ENCODE measurements around the gene SYP. TPM values are rescaled to one million over a fixed set of nuclear protein-coding genes. Genes with fewer than 3 reads are reported as not detected.

Gene SYP
- total RNA-seq, 1 experiment from 2014 or later = 0.44 TPM

DNA sequence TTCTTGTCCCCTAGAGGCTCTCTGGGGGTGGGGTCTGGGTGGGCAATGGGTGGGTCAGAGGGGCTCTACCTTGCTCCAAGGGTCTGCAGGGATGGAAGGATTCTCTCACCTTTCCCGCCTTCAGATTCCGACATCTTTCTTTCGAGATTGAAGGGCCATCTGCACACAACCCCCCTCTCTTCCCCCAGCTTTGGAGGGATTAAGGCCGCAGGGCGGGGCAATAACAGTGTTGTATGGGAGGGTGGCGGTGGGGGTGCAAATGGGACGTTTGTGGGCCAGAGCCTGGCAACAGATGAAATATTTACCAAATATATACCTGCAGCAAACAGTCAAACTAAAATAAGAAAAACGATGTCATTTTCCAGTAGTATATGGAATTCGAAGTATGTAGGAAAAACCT lies 33.2 kb upstream of the SYP start, which contains the start of gene CACNA1F:
CACNA1F (minus strand) TSS at position 165 of the 400 bp plus-strand sequence; CDS start at position 134, 31 bp downstream.
- TF ChIP-seq, protein P1, sequence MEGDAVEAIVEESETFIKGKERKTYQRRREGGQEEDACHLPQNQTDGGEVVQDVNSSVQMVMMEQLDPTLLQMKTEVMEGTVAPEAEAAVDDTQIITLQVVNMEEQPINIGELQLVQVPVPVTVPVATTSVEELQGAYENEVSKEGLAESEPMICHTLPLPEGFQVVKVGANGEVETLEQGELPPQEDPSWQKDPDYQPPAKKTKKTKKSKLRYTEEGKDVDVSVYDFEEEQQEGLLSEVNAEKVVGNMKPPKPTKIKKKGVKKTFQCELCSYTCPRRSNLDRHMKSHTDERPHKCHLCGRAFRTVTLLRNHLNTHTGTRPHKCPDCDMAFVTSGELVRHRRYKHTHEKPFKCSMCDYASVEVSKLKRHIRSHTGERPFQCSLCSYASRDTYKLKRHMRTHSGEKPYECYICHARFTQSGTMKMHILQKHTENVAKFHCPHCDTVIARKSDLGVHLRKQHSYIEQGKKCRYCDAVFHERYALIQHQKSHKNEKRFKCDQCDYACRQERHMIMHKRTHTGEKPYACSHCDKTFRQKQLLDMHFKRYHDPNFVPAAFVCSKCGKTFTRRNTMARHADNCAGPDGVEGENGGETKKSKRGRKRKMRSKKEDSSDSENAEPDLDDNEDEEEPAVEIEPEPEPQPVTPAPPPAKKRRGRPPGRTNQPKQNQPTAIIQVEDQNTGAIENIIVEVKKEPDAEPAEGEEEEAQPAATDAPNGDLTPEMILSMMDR (conservative IDR thresholded peaks at IDR 0.05) = no peak
- no peak for TF ChIP-seq EZH2 (IDR thresholded peaks at IDR 0.05; ENCODE audit: low read depth)
- ChIA-PET POLR2A (ENCODE audit: unreplicated experiment) (no interaction called here), CTCF (no interaction called here)
- intact Hi-C loops (cut with micrococcal nuclease; ENCODE audit: unreplicated experiment) = no loop called here
- Histone ChIP-seq H3K4me3 (no peak within 1 kb of the TSS), H3K36me3 (ENCODE audit: low read depth) (no peaks in the 10 kb centered on the region), H4K20me1 (ENCODE audit: insufficient read depth) (no peaks in the 10 kb centered on the region), H3K4me2 (no peak within 1 kb of the TSS), H2AFZ (no peak within 1 kb of the TSS), H3F3A (ENCODE audit: insufficient read depth, low read depth) (no peaks in the 10 kb centered on the region), H3K27ac (no peak within 1 kb of the TSS), H3K27me3 (ENCODE audit: insufficient read depth, low read depth) (no peaks in the 10 kb centered on the region), H3K9me2 (ENCODE audit: insufficient read depth) (no peaks in the 10 kb centered on the region), H3K9me3 (ENCODE audit: insufficient read depth, low read depth) (no peaks in the 10 kb centered on the region), H3K79me2 (ENCODE audit: low read depth) (no peaks in the 10 kb centered on the region), H3K4me1 (replicated peaks; ENCODE audit: insufficient read depth) (no peaks in the 10 kb centered on the region)
- DNase-seq = no peak
- BruUV-seq (replicated peaks) = no TSS peak

DNA sequence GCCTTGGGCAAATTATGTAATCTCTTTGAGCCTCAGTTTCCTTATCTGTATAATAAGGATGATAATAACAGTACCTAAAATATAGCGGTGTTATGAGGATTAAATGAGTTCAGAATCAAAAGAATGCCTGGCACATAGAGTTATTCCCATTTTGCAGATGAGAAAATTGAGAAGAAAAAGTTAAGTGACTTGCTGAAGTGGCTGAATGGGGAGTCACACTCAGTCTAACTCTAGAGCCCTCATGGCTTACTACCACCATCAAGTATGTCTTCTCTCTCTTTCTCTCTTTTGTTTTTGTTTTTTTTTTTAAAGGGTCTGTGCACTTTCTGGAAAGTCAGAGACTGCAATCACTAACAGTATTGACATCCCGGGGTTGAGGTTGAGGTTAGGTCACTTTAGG lies 32.5 kb upstream of the SYP start:
- H3K4me1 ChIP-seq (replicated peaks; ENCODE audit: insufficient read depth) = no peaks in the 10 kb centered on the region
- no peaks in the 10 kb centered on the region for H3K36me3 ChIP-seq (ENCODE audit: low read depth)
- no peak overlapping the region for H3K27ac ChIP-seq
- POLR2A ChIA-PET (ENCODE audit: unreplicated experiment) = no interaction called here
- BruUV-seq (replicated peaks) = no TSS peak
- DNase-seq = no peak
- no peaks in the 10 kb centered on the region for H4K20me1 ChIP-seq (ENCODE audit: insufficient read depth)
- no peak for TF ChIP-seq EZH2 (IDR thresholded peaks at IDR 0.05; ENCODE audit: low read depth)
- TF ChIP-seq, protein P1 (conservative IDR thresholded peaks at IDR 0.05) = no peak
- no peaks in the 10 kb centered on the region for H3K9me2 ChIP-seq (ENCODE audit: insufficient read depth)
- intact Hi-C loops (cut with micrococcal nuclease; ENCODE audit: unreplicated experiment) = no loop called here
- H3F3A ChIP-seq (ENCODE audit: insufficient read depth, low read depth) = no peaks in the 10 kb centered on the region
- H3K79me2 ChIP-seq (ENCODE audit: low read depth) = no peaks in the 10 kb centered on the region
- CTCF ChIA-PET = no interaction called here
- no peak overlapping the region for H3K4me2 ChIP-seq
- no peak overlapping the region for H3K4me3 ChIP-seq
- H2AFZ ChIP-seq = no peak overlapping the region
- no peaks in the 10 kb centered on the region for H3K27me3 ChIP-seq (ENCODE audit: insufficient read depth, low read depth)
- no peaks in the 10 kb centered on the region for H3K9me3 ChIP-seq (ENCODE audit: insufficient read depth, low read depth)

DNA sequence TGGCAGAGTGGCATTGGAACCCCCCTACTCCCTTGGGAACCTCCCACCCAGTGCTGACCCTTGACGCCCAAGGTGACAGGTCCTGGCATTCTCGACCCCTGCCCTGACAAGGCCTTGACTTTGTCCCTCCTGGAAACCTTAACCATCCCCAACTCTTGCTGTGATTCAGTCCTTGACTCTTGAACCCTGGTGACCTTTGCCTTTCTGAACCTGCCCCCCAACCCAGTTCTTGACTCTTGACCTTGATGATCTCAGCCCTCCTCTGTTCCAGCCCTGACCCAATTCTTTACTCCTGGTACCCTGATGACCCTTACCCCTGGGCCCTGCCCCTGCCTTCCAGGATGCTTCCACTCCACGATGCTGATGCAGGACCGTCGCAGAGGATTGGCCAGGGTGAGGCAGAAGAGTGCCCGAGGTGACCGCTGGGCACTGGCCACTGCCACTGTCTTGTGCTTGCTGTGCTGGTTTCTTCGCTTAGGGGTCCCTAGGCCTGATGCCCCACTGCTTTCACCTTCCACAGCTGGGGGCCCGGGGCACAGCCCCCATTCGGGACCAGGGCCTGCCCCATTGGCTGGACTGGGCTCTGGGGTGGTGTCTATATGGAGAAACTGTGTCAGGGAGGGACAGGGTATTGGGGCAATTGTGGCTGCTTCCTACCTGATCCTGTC lies 31.5 kb upstream of the SYP start:
- no peaks in the 10 kb centered on the region for H4K20me1 ChIP-seq (ENCODE audit: insufficient read depth)
- H3K9me2 ChIP-seq (ENCODE audit: insufficient read depth) = no peaks in the 10 kb centered on the region
- no peaks in the 10 kb centered on the region for H3K79me2 ChIP-seq (ENCODE audit: low read depth)
- no peak overlapping the region for H3K4me3 ChIP-seq
- ChIA-PET CTCF (no interaction called here), POLR2A (ENCODE audit: unreplicated experiment) (interaction anchor here (0.5 to 0.7 kb wide), 2 partner anchors 37 to 42 kb away, joined by 3 read pairs; no protein-coding TSS in a partner anchor)
- H3K4me1 ChIP-seq (replicated peaks; ENCODE audit: insufficient read depth) = no peaks in the 10 kb centered on the region
- no peaks in the 10 kb centered on the region for H3F3A ChIP-seq (ENCODE audit: insufficient read depth, low read depth)
- H2AFZ ChIP-seq = no peak overlapping the region
- H3K27me3 ChIP-seq (ENCODE audit: insufficient read depth, low read depth) = no peaks in the 10 kb centered on the region
- intact Hi-C loops (cut with micrococcal nuclease; ENCODE audit: unreplicated experiment) = no loop called here
- BruUV-seq (replicated peaks) = no TSS peak
- H3K36me3 ChIP-seq (ENCODE audit: low read depth) = no peaks in the 10 kb centered on the region
- TF ChIP-seq, protein P1 (conservative IDR thresholded peaks at IDR 0.05) = no peak
- H3K27ac ChIP-seq = no peak overlapping the region
- peak overlapping the region; percentile 67 for H3K4me2 ChIP-seq
- no peaks in the 10 kb centered on the region for H3K9me3 ChIP-seq (ENCODE audit: insufficient read depth, low read depth)
- no peak for DNase-seq
